Peyer's patch (tissue), 4 donors: ENCODE data around the gene CTU1.

ENCODE experiments used
- POLR2A ChIP-seq, 2 donors: fragments of 450-650 bp; IDR thresholded peaks; one replicate each; pipeline ENCODE4 v1.5.1; 2017; ENCODE audit warnings: antibody characterized with exemption in 2 of 2, mild to moderate bottlenecking in 2 of 2, moderate library complexity in 2 of 2
- TF ChIP-seq, protein P1 (sequence below), 6 experiments: fragments of 450-650 bp in 4 of 6; fragments of 200-600 bp in 2 of 6; sonication (generic) in 1 of 6; IDR thresholded peaks; one replicate each; pipeline ENCODE4 v1.5.1; 2017 to 2019; ENCODE audit warnings: antibody characterized with exemption in 6 of 6, mild to moderate bottlenecking in 3 of 6, moderate library complexity in 1 of 6

DNA sequence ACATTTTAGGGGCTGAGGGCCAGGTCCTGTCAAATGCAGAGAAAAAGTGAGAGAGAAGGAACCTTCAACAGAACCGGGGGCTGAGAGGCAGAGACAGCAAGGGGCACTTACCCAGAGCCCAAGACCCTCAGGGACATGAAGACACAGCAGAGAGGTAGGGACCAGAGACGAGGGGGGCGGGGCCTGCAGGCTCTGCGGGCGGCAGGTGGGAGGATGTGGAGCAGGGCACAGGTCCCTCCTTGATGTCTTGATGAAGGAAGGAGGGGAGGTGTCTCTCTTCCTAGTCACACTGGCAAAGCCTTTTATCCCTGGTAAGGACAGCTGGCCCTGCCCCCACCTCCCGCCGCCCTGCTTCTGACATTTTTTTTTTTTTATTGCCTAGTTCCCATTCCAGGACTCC, 25.6 kb downstream of the CTU1 start, which contains the start of gene KLK14:
- TF ChIP-seq, protein P1, sequence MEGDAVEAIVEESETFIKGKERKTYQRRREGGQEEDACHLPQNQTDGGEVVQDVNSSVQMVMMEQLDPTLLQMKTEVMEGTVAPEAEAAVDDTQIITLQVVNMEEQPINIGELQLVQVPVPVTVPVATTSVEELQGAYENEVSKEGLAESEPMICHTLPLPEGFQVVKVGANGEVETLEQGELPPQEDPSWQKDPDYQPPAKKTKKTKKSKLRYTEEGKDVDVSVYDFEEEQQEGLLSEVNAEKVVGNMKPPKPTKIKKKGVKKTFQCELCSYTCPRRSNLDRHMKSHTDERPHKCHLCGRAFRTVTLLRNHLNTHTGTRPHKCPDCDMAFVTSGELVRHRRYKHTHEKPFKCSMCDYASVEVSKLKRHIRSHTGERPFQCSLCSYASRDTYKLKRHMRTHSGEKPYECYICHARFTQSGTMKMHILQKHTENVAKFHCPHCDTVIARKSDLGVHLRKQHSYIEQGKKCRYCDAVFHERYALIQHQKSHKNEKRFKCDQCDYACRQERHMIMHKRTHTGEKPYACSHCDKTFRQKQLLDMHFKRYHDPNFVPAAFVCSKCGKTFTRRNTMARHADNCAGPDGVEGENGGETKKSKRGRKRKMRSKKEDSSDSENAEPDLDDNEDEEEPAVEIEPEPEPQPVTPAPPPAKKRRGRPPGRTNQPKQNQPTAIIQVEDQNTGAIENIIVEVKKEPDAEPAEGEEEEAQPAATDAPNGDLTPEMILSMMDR (IDR thresholded peaks at IDR 0.05), result no peak
- TF ChIP-seq POLR2A (IDR thresholded peaks at IDR 0.05), result no peak
